Subcutaneous abdominal adipose tissue (tissue), 5 donors: ENCODE measurements around the gene INTS12.

Experiments
- H3K27ac ChIP-seq: one replicate; pipeline ENCODE4 v1.7.0; 2013; ENCODE audit warnings: low read depth, mild to moderate bottlenecking, inconsistent platforms, low read length, moderate library complexity
- H3K27me3 ChIP-seq, 5 donors: one replicate each; pipeline ENCODE4 v1.7.0; 2013; ENCODE audit warnings: low read length in 5 of 5, inconsistent platforms in 1 of 5; ENCODE audit not compliant: control insufficient read depth in 5 of 5, insufficient read depth in 4 of 5
- H3K36me3 ChIP-seq, 5 donors: one replicate each; pipeline ENCODE4 v1.7.0; 2013; ENCODE audit warnings: low read length in 5 of 5; ENCODE audit not compliant: control insufficient read depth in 5 of 5, insufficient read depth in 5 of 5
- H3K4me1 ChIP-seq, 5 donors: one replicate each; pipeline ENCODE4 v1.7.0; 2013; ENCODE audit warnings: low read length in 5 of 5, mild to moderate bottlenecking in 3 of 5, moderate library complexity in 1 of 5; ENCODE audit not compliant: control insufficient read depth in 5 of 5, insufficient read depth in 5 of 5
- H3K4me3 ChIP-seq, 5 donors: one replicate each; pipeline ENCODE4 v1.7.0; 2013; ENCODE audit warnings: low read length in 5 of 5, low read depth in 1 of 5
- H3K9ac ChIP-seq, 5 donors: one replicate each; pipeline ENCODE4 v1.7.0; 2013; ENCODE audit warnings: low read length in 5 of 5, mild to moderate bottlenecking in 4 of 5, moderate library complexity in 3 of 5
- H3K9me3 ChIP-seq, 5 donors: one replicate each; pipeline ENCODE4 v1.7.0; 2013; ENCODE audit warnings: low read length in 5 of 5; ENCODE audit not compliant: control insufficient read depth in 5 of 5
- donor health status: healthy.
- donor health status: healthy.
- donor health status: healthy.
- donor health status: healthy.
- donor health status: healthy.

Gene INTS12

GRCh38 chr4:105634402-105635080 is 73.9 kb downstream of the INTS12 start:
- Histone ChIP-seq H3K9me3 (no peaks in the 10 kb centered on the region), H3K27ac (no peak overlapping the region), H3K9ac (no peak overlapping the region), H3K27me3 (no peaks in the 10 kb centered on the region), H3K36me3 (no peaks in the 10 kb centered on the region), H3K4me3 (no peak overlapping the region), H3K4me1 (peaks cover 0 to 10% (median 5%) of the 10 kb centered on the region in 5 donors)

- Histone ChIP-seq H3K27ac (no peak overlapping the region), H3K9me3 (no peaks in the 10 kb centered on the region), H3K4me1 (peaks cover 0 to 10% (median 5%) of the 10 kb centered on the region in 5 donors), H3K9ac (no peak overlapping the region), H3K36me3 (no peaks in the 10 kb centered on the region), H3K4me3 (no peak overlapping the region), H3K27me3 (no peaks in the 10 kb centered on the region)
Measured at GRCh38 chr4:105633241-105633640, 75.2 kb downstream of the INTS12 start.
